Activated CD8-positive, alpha-beta T cell treated with anti-CD3 and anti-CD28 coated beads for 36 hours (primary cell): Measurements from ENCODE around the gene PTPRG. TPM values are rescaled to one million over a fixed set of nuclear protein-coding genes. Genes with fewer than 3 reads are reported as not detected.

Experiments
- ATAC-seq: fragments of 200-7000 bp; cut with Tn5 transposase; one replicate; pipeline ENCODE4 v1.10.0; 2021; ENCODE audit warnings: mild to moderate bottlenecking, moderate library complexity
- CTCF ChIA-PET: fragments of 350-600 bp; sonication (Branson Sonifier 250); formaldehyde crosslinking; loops from one replicate; lab custom pipeline; 2021; ENCODE audit warnings: antibody characterized with exemption; lab: Charles Lee
- POLR2A ChIA-PET: fragments of 350-600 bp; sonication (Branson Sonifier 250); formaldehyde crosslinking; loops from one replicate; lab custom pipeline; 2021; ENCODE audit warnings: antibody characterized with exemption; lab: Charles Lee
- DNase-seq: peaks from one replicate; pipeline ENCODE4 v3.0.0-alpha.2; 2020
- H3K27ac Mint-ChIP-seq: one replicate; pipeline ENCODE4 v1.8.0; 2021; ENCODE audit warnings: mild to moderate bottlenecking, mixed read lengths
- H3K27me3 Mint-ChIP-seq: one replicate; pipeline ENCODE4 v1.8.0; 2021; ENCODE audit warnings: mixed read lengths
- H3K36me3 Mint-ChIP-seq: one replicate; pipeline ENCODE4 v1.8.0; 2021; ENCODE audit warnings: low read depth, mixed read lengths
- H3K4me1 Mint-ChIP-seq: one replicate; pipeline ENCODE4 v1.8.0; 2021; ENCODE audit warnings: low read depth, mixed read lengths
- H3K4me3 Mint-ChIP-seq: one replicate; pipeline ENCODE4 v1.8.0; 2021; ENCODE audit warnings: mild to moderate bottlenecking, moderate library complexity, mixed read lengths
- H3K9me3 Mint-ChIP-seq: one replicate; pipeline ENCODE4 v1.8.0; 2021; ENCODE audit warnings: mixed read lengths
- CTCF ChIP-seq: fragments of 200-600 bp; IDR thresholded peaks from one replicate; pipeline ENCODE4 v1.8.0; 2022; ENCODE audit warnings: antibody characterized with exemption, mild to moderate bottlenecking
- intact Hi-C: fragments of 100-400 bp; cut with micrococcal nuclease; formaldehyde crosslinking; loops from one replicate; pipeline ENCODE4 v1.10.0; 2022
- total RNA-seq, 2 experiments: library from RNA; stranded (reverse); gene quantifications; one replicate each; pipeline ENCODE4 v1.2.3, GENCODE V29; 2021

PTPRG gene
- total RNA-seq, 2 experiments from 2014 or later, result not detected

DNA sequence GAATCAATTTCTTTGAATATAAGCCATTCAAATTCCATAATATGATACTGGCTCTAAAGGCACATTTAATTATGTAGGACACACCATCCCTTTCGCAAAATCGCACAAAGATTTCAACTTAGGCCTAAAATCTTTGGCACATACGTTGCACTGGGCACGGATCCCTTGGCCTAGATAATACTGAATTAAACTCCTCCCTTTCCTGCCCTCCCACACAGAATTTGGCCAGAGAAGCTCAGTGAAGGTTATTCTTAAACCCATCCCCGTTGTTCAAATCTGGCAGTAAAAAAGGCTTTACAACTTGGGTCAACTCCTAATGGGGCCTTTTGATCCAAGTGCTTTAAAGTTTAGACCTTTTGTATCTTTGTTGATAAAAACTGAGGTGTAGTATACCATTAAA is 247.2 kb downstream of the PTPRG start:
- no peak overlapping the region for H3K4me3 Mint-ChIP-seq

DNA sequence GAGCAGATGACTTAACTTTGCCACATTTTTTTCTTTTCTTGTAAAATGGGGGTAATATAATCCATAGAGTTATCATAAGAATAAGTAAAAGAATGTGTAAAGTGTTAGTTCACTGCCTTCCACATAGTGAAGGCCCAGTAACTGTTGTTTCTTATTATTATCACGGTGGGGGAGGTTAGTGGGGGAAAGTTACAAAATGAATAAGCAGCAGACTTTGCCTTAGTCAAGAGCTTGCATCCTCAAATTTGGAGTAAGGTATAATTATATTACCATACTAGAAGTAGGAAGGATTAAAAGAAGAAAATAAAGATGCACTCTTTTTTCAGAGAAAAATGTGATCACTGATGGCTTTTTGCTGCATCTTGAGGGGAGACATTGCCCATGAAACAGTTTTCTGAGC is 247.6 kb downstream of the PTPRG start:
- CTCF ChIA-PET, result no interaction called here
- Mint-ChIP-seq H3K4me1 (no peaks in the 10 kb centered on the region), H3K36me3 (no peaks in the 10 kb centered on the region), H3K4me3 (no peak overlapping the region), H3K27me3 (peaks cover 2% of the 10 kb centered on the region), H3K27ac (no peak overlapping the region), H3K9me3 (no peaks in the 10 kb centered on the region)
- ATAC-seq, result no peak
- POLR2A ChIA-PET, result no interaction called here
- intact Hi-C loops, result no loop called here
- no peak for DNase-seq
- TF ChIP-seq CTCF, result no peak

More for the DNA sequence above, 247.2 kb downstream of the PTPRG start:
- POLR2A ChIA-PET, result no interaction called here
- CTCF ChIA-PET, result no interaction called here
- no peak for DNase-seq
- no peak for ATAC-seq
- no peaks in the 10 kb centered on the region for H3K36me3 Mint-ChIP-seq
- no peak for TF ChIP-seq CTCF
- no peak overlapping the region for H3K27ac Mint-ChIP-seq
- H3K27me3 Mint-ChIP-seq, result peaks cover 2% of the 10 kb centered on the region
- H3K4me1 Mint-ChIP-seq, result no peaks in the 10 kb centered on the region
- no peaks in the 10 kb centered on the region for H3K9me3 Mint-ChIP-seq
- intact Hi-C loops, result no loop called here

- H3K9me3 Mint-ChIP-seq, result no peaks in the 10 kb centered on the region
- no peak for TF ChIP-seq CTCF
- ChIA-PET POLR2A (no interaction called here), CTCF (no interaction called here)
- H3K36me3 Mint-ChIP-seq, result no peaks in the 10 kb centered on the region
- intact Hi-C loops, result no loop called here
- H3K27ac Mint-ChIP-seq, result no peak overlapping the region
- no peak for DNase-seq
- ATAC-seq, result no peak
- no peak overlapping the region for H3K4me3 Mint-ChIP-seq
- H3K27me3 Mint-ChIP-seq, result peaks cover 2% of the 10 kb centered on the region
- H3K4me1 Mint-ChIP-seq, result no peaks in the 10 kb centered on the region
Observed at GRCh38 chr3:61809879-61810278, 248.5 kb downstream of the PTPRG start.

- no peak overlapping the region for H3K4me3 Mint-ChIP-seq
- no peak overlapping the region for H3K27ac Mint-ChIP-seq
- TF ChIP-seq CTCF, result no peak
- intact Hi-C loops, result no loop called here
- ATAC-seq, result no peak
- H3K36me3 Mint-ChIP-seq, result no peaks in the 10 kb centered on the region
- POLR2A ChIA-PET, result no interaction called here
- no peaks in the 10 kb centered on the region for H3K9me3 Mint-ChIP-seq
- no peak for DNase-seq
- no peaks in the 10 kb centered on the region for H3K4me1 Mint-ChIP-seq
- CTCF ChIA-PET, result no interaction called here
- H3K27me3 Mint-ChIP-seq, result peaks cover 2% of the 10 kb centered on the region
Observed at GRCh38 chr3:61810953-61811497, 249.7 kb downstream of the PTPRG start.

DNA sequence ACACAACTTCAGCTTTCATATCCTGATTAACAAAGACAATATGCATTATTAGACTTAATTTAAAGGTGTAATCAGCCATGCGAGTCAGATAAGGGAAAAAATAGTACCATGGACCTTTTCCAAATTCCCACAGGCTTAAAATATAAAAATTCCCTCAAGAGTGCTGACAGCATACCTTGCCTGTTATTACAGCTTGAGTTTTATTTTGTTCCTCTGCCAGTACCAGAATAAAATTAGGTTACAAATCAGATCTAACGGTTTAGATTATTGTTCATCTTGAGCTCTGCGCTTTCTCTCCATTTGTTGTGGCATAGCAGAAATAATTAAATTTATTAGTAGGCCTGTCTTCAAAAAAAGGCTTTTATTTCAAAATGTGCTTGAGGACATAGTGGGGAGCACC is 250.3 kb downstream of the PTPRG start:
- CTCF ChIA-PET, result no interaction called here
- H3K36me3 Mint-ChIP-seq, result no peaks in the 10 kb centered on the region
- POLR2A ChIA-PET, result no interaction called here
- intact Hi-C loops, result no loop called here
- no peak for ATAC-seq
- no peak for DNase-seq
- TF ChIP-seq CTCF, result no peak
- no peak overlapping the region for H3K27ac Mint-ChIP-seq
- H3K9me3 Mint-ChIP-seq, result no peaks in the 10 kb centered on the region
- no peak overlapping the region for H3K4me3 Mint-ChIP-seq
- H3K27me3 Mint-ChIP-seq, result peaks cover 2% of the 10 kb centered on the region
- no peaks in the 10 kb centered on the region for H3K4me1 Mint-ChIP-seq
